Embryonic facial prominence (tissue), 1 donor: ENCODE data around the gene PODXL2.
A peak's percentile ranks its signal among the peaks of the same experiment; 100 is the strongest.
"Not testable (repeated sequence)": the region's sequence is repeated elsewhere in the genome, so short reads cannot be mapped to it uniquely, and the experiment has no call there.

Experiments used
- DNase-seq: peaks from one replicate; pipeline ENCODE4 v3.0.0-alpha.2; 2016; ENCODE audit errors: extremely low spot score

The PODXL2 gene

GRCh38 chr3:127628788-127629466 lies at the start of gene PODXL2:
TSS of gene PODXL2 (plus strand) at chr3:127629185. CDS start at chr3:127629220, 35 bp downstream.
- DNase-seq: no peak

- no peak for DNase-seq
Measured at GRCh38 chr3:127580327-127581060, 48.5 kb upstream of the PODXL2 start.

GRCh38 chr3:127584734-127585133 lies 44.3 kb upstream of the PODXL2 start:
- DNase-seq: no peak

- no peak for DNase-seq
Measured at GRCh38 chr3:127585163-127585812, 43.7 kb upstream of the PODXL2 start.

GRCh38 chr3:127585813-127586413 lies 43.1 kb upstream of the PODXL2 start:
- DNase-seq: no peak

- DNase-seq: no peak
Measured at GRCh38 chr3:127587876-127588275, 41.1 kb upstream of the PODXL2 start.

- no peak for DNase-seq
Measured at GRCh38 chr3:127588806-127589577, 40.0 kb upstream of the PODXL2 start.

GRCh38 chr3:127589600-127590281 lies 39.2 kb upstream of the PODXL2 start:
- DNase-seq: no peak

- no peak for DNase-seq
Measured at GRCh38 chr3:127590282-127590592, 38.7 kb upstream of the PODXL2 start.

GRCh38 chr3:127590593-127591465 lies 38.2 kb upstream of the PODXL2 start, which contains the start of gene TPRA1:
TSS of gene TPRA1 (minus strand) at chr3:127590733. CDS start at chr3:127580146, 10,587 bp downstream.
- DNase-seq: peak; percentile 94

- no peak for DNase-seq
Measured at GRCh38 chr3:127593178-127593577, 35.8 kb upstream of the PODXL2 start.

GRCh38 chr3:127595303-127595702 lies 33.7 kb upstream of the PODXL2 start:
- DNase-seq: no peak

GRCh38 chr3:127597020-127597771 lies 31.8 kb upstream of the PODXL2 start:
- no peak for DNase-seq

- no peak for DNase-seq
Measured at GRCh38 chr3:127598841-127599570, 30.0 kb upstream of the PODXL2 start.

- no peak for DNase-seq
Measured at GRCh38 chr3:127600749-127601456, 28.1 kb upstream of the PODXL2 start.

GRCh38 chr3:127604035-127604434 lies 24.9 kb upstream of the PODXL2 start:
- DNase-seq: no peak

GRCh38 chr3:127604546-127605165 lies 24.3 kb upstream of the PODXL2 start:
- no peak for DNase-seq

GRCh38 chr3:127605547-127605946 lies 23.4 kb upstream of the PODXL2 start:
- DNase-seq: not testable (repeated sequence)
